Smooth muscle cell (in vitro differentiated cells): ENCODE measurements around the gene MUC22. TPM values are rescaled to one million over a fixed set of nuclear protein-coding genes. Genes with fewer than 3 reads are reported as not detected.

Source experiments
- DNase-seq: peaks from one replicate; lab custom pipeline; 2025; ENCODE audit not compliant: unreplicated experiment; lab: John Stamatoyannopoulos, UW
- H2AFZ ChIP-seq: fragments of 200-600 bp; sonication (generic); 2 replicates; pipeline ENCODE4 v1.6.0; 2016; ENCODE audit warnings: antibody characterized with exemption, low read depth, mild to moderate bottlenecking
- H3F3A ChIP-seq: fragments of 200-600 bp; sonication (generic); 2 replicates; pipeline ENCODE4 v1.6.0; 2017; ENCODE audit warnings: antibody characterized with exemption, low read depth
- H3K27ac ChIP-seq: fragments of 200-600 bp; sonication (generic); 2 replicates; pipeline ENCODE4 v1.5.1; 2016; ENCODE audit warnings: low read depth, mild to moderate bottlenecking
- H3K27me3 ChIP-seq: fragments of 200-600 bp; sonication (generic); 2 replicates; pipeline ENCODE4 v1.6.1; 2016; ENCODE audit warnings: low read depth, mild to moderate bottlenecking
- H3K36me3 ChIP-seq: fragments of 200-600 bp; sonication (generic); 2 replicates; pipeline ENCODE4 v1.5.1; 2016; ENCODE audit warnings: low read depth
- H3K4me1 ChIP-seq: fragments of 200-600 bp; sonication (generic); 2 replicates; pipeline ENCODE4 v1.5.1; 2016; ENCODE audit warnings: low read depth
- H3K4me2 ChIP-seq: fragments of 200-600 bp; sonication (generic); 2 replicates; pipeline ENCODE4 v1.6.0; 2016; ENCODE audit warnings: mild to moderate bottlenecking
- H3K4me3 ChIP-seq: fragments of 200-600 bp; sonication (generic); 2 replicates; pipeline ENCODE4 v1.5.1; 2016; ENCODE audit warnings: mild to moderate bottlenecking
- H3K79me2 ChIP-seq: fragments of 200-600 bp; sonication (generic); 2 replicates; pipeline ENCODE4 v1.6.0; 2016; ENCODE audit warnings: low read depth, mild to moderate bottlenecking
- H3K9ac ChIP-seq: fragments of 200-600 bp; sonication (generic); 2 replicates; pipeline ENCODE4 v1.6.0; 2016; ENCODE audit warnings: low read depth
- H3K9me3 ChIP-seq: fragments of 200-600 bp; sonication (generic); replicated peaks from 2 replicates; pipeline ENCODE4 v1.5.1; 2016; ENCODE audit warnings: low read depth
- H4K20me1 ChIP-seq: fragments of 200-600 bp; sonication (generic); 2 replicates; pipeline ENCODE4 v1.6.0; 2016; ENCODE audit warnings: low read depth
- CTCF ChIP-seq: fragments of 200-600 bp; sonication (generic); IDR thresholded peaks from 2 replicates; pipeline ENCODE4 v1.5.1; 2017; ENCODE audit warnings: borderline replicate concordance, mild to moderate bottlenecking, antibody characterized with exemption; ENCODE audit not compliant: insufficient read depth, poor library complexity, severe bottlenecking
- WGBS: methylation state at CpG from one replicate; pipeline ENCODE4 v1.1.7; 2016; ENCODE audit warnings: low lambda C conversion rate; 5-methylcytosine and 5-hydroxymethylcytosine counted together
- polyA plus RNA-seq: library from polyadenylated mRNA; unstranded; fragments of >200 nt; fragmentation: Nextera tagmentation; extraction: Ambion mirVana; gene quantifications from 2 replicates; pipeline ENCODE4 v1.2.1, GENCODE V29; 2016
- total RNA-seq: library from RNA; depleted of rRNA; stranded (reverse); fragments of >200 nt; gene quantifications from 2 replicates; pipeline ENCODE4 v1.2.3, GENCODE V29; 2014

Gene MUC22
- total and polyA plus RNA-seq, 2 experiments from 2014 or later: not detected

DNA sequence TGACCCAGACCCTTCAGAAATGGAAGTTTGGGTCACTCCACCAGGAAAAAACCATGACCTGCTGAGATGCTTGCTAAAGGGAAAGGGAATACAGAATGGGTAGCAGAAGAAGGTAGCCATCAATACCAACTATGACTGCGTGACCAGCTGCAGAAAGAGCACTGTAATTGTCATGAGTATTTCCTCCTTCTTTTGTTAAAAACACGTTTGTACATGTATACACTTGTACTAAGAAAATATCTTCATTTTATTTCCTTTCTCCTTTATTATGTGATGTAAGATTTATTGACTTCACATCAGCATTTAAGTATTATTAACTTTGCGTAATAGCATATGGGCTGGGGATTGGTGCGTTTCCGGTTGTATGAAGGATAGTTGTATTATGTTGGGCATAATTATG lies 39.3 kb upstream of the MUC22 start:
- H3F3A ChIP-seq: no peaks in the 10 kb centered on the region
- no peak for TF ChIP-seq CTCF
- H3K4me1 ChIP-seq: no peaks in the 10 kb centered on the region
- H3K79me2 ChIP-seq: no peaks in the 10 kb centered on the region
- H3K27ac ChIP-seq: no peak overlapping the region
- H3K9ac ChIP-seq: no peak overlapping the region
- H3K4me3 ChIP-seq: no peak overlapping the region
- H3K36me3 ChIP-seq: no peaks in the 10 kb centered on the region
- H3K4me2 ChIP-seq: no peak overlapping the region
- 88% methylated on average over 5 of the region's 5 CpGs for WGBS
- H2AFZ ChIP-seq: no peak overlapping the region
- H3K27me3 ChIP-seq: peaks cover 3% of the 10 kb centered on the region
- no peak for DNase-seq
- H3K9me3 ChIP-seq: no peaks in the 10 kb centered on the region
- no peaks in the 10 kb centered on the region for H4K20me1 ChIP-seq

DNA sequence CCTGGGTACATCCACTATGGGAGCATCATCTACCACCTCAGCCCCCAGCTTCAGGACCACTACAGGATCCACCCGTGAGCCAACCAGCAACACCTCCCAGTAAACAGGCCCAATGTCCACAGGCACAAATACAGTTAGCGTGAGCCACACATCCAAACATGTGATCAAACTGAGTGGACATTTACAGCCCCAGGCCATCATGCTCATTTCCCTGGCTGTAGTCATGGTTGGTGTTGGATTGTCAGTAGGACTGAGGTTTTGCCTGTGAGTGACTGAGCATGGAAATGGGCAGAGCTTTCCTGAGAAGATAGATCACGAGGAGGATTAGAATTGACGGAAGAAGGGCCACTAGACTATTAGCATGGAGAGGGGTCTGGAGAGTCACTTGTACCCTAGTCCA lies 37.5 kb upstream of the MUC22 start:
- Histone ChIP-seq H3K36me3 (no peaks in the 10 kb centered on the region), H3K27ac (no peak overlapping the region), H3K4me1 (no peaks in the 10 kb centered on the region), H3K27me3 (no peaks in the 10 kb centered on the region), H3K4me3 (no peak overlapping the region), H3K4me2 (no peak overlapping the region), H3K9me3 (no peaks in the 10 kb centered on the region), H3K79me2 (no peaks in the 10 kb centered on the region), H3K9ac (no peak overlapping the region), H3F3A (no peaks in the 10 kb centered on the region), H4K20me1 (no peaks in the 10 kb centered on the region), H2AFZ (no peak overlapping the region)
- WGBS: 88% methylated on average over 4 of the region's 4 CpGs
- DNase-seq: no peak
- TF ChIP-seq CTCF: no peak

- no peaks in the 10 kb centered on the region for H3K27me3 ChIP-seq
- no peak overlapping the region for H3K9ac ChIP-seq
- H3K27ac ChIP-seq: no peak overlapping the region
- H3K9me3 ChIP-seq: no peaks in the 10 kb centered on the region
- no peak for TF ChIP-seq CTCF
- H3K4me2 ChIP-seq: no peak overlapping the region
- no peaks in the 10 kb centered on the region for H3K4me1 ChIP-seq
- H3K79me2 ChIP-seq: no peaks in the 10 kb centered on the region
- H3K36me3 ChIP-seq: no peaks in the 10 kb centered on the region
- no peak overlapping the region for H2AFZ ChIP-seq
- no peak overlapping the region for H3K4me3 ChIP-seq
- H3F3A ChIP-seq: no peaks in the 10 kb centered on the region
- no peak for DNase-seq
- WGBS: 49% methylated on average over 4 of the region's 4 CpGs
- H4K20me1 ChIP-seq: no peaks in the 10 kb centered on the region
These were observed 35.6 kb upstream of the MUC22 start for GRCh38 chr6:30974490-30975252.

DNA sequence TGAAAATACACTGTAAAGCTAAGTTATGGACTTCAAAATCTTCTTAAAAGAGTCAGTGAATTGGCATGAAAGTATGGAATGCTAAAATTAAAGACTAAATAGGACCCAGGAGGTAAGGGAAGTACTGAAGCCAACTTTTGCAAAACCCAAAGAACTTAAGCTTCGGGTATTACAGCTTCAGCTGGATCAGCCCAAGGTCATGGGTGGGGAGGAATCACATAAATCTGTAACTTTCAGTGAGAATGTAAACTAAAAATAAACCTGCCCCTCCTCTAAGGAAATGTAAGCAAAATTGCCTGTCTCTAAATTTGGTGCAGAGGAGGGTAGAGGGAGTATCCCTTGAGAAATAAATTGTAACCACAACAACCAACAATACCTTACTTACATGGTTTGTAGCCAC lies 31.1 kb upstream of the MUC22 start:
- TF ChIP-seq CTCF: no peak
- Histone ChIP-seq H3K79me2 (no peaks in the 10 kb centered on the region), H3K4me2 (no peak overlapping the region), H3K4me1 (peaks cover 8% of the 10 kb centered on the region), H4K20me1 (no peaks in the 10 kb centered on the region), H3K4me3 (no peak overlapping the region), H3F3A (peaks cover 11% of the 10 kb centered on the region), H3K9ac (no peak overlapping the region), H2AFZ (no peak overlapping the region), H3K27me3 (no peaks in the 10 kb centered on the region), H3K36me3 (no peaks in the 10 kb centered on the region), H3K27ac (no peak overlapping the region), H3K9me3 (no peaks in the 10 kb centered on the region)
- WGBS: 60% methylated on average over 1 of the region's 1 CpG
- DNase-seq: no peak
